ENCODE results near the gene STAM. TPM values are rescaled to one million over a fixed set of nuclear protein-coding genes. Genes with fewer than 3 reads are reported as not detected.

Gene STAM
- total and polyA plus RNA-seq, 2 donors, result 18.2 to 19.8 TPM

DNA sequence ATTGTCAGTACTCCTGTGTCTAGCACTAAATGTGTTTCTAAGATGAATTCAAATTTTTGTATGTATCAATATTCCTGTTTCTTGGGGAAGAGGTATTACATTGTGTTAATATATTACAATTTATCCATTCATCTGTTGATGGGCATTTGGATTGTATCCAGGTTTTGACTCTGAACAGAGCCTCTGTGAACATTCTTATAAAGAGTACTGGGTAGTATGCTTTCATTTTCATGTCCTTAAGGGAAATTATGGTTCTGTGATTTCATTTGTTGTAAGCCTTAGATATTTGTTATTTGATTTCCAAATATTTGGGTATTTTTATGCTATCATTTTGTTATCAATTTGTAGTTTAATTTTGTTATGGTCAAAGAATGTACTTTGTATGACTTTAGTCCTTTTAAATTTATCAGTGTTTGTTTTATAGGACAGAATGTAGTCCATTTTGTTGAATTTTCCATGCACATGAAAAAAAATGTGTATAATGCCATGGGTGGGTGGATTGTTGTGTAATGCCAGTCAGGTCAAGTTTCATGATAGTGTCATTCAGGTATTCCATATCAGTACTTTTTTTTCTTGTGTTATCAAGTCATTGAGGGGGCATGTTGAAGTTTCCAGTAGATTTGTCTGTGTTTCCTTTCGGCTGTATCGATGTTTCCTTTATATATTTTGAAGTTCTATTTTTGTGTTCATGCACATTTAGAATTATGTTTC, 38.4 kb downstream of the STAM start:
- WGBS, result 90% methylated on average over 2 of the region's 2 CpGs
- H3K4me3 ChIP-seq (ENCODE audit: low read length in 2 of 2), result no peak overlapping the region
- H3K36me3 ChIP-seq (ENCODE audit: control insufficient read depth in 2 of 2, insufficient read depth in 2 of 2, low read length in 1 of 2), result peaks cover 4 to 16% of the 10 kb centered on the region in 2 donors
- no peak overlapping the region for H3K27ac ChIP-seq (ENCODE audit: low read depth in 1 of 2, low read length in 1 of 2)
- no peak for DNase-seq (ENCODE audit: low read depth in 6 of 9, low spot score in 9 of 9)
- no peaks in the 10 kb centered on the region for H3K27me3 ChIP-seq (ENCODE audit: control insufficient read depth in 2 of 2, insufficient read depth in 1 of 2, low read length in 1 of 2)
- H3K4me1 ChIP-seq (ENCODE audit: control insufficient read depth in 2 of 2, insufficient read depth in 2 of 2, low read length in 2 of 2), result no peaks in the 10 kb centered on the region
- no peaks in the 10 kb centered on the region for H3K9me3 ChIP-seq (ENCODE audit: control insufficient read depth in 2 of 2, insufficient read depth in 1 of 2, low read length in 1 of 2)

DNA sequence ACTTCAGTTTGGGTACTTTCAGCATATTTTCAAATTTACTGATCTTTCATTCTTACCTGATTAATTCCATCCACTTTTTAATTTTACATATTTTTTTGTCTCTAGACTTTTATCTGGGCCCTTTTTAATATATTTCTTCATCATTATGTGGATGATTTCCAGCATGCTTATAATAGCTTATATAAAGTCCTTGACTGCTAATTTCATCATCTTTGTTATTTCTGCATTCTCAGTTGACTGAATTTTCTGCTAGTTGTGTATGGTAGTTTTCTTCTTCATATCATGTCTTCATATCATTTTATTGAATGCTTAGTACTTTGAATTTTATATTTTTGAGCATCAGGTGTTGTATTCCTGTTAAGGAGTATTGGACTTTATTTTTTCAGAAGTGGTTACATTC, 39.6 kb downstream of the STAM start:
- H3K9me3 ChIP-seq (ENCODE audit: control insufficient read depth in 2 of 2, insufficient read depth in 1 of 2, low read length in 1 of 2), result no peaks in the 10 kb centered on the region
- DNase-seq (ENCODE audit: low read depth in 6 of 9, low spot score in 9 of 9), result no peak
- H3K36me3 ChIP-seq (ENCODE audit: control insufficient read depth in 2 of 2, insufficient read depth in 2 of 2, low read length in 1 of 2), result peaks cover 7 to 16% of the 10 kb centered on the region in 2 donors
- H3K27me3 ChIP-seq (ENCODE audit: control insufficient read depth in 2 of 2, insufficient read depth in 1 of 2, low read length in 1 of 2), result no peaks in the 10 kb centered on the region
- H3K4me3 ChIP-seq (ENCODE audit: low read length in 2 of 2), result no peak overlapping the region
- H3K27ac ChIP-seq (ENCODE audit: low read depth in 1 of 2, low read length in 1 of 2), result no peak overlapping the region
- no peaks in the 10 kb centered on the region for H3K4me1 ChIP-seq (ENCODE audit: control insufficient read depth in 2 of 2, insufficient read depth in 2 of 2, low read length in 2 of 2)

DNA sequence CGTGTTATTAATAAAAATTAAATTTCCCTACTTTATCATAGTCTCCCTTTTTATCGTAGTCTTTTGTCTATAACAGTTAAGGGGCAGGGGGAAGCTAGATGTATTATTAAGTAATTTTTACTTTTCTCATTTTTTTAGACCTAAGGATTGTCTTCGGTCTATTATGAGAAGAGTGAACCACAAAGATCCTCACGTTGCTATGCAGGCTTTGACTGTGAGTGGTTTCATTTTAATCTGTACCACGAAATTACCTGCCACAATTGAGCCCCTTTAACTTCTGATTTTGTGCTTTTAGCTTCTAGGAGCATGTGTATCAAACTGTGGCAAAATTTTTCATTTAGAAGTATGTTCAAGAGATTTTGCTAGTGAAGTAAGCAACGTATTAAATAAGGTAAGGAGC, 40.6 kb downstream of the STAM start:
- WGBS, result 58% methylated on average over 6 of the region's 6 CpGs
- Histone ChIP-seq H3K4me3 (ENCODE audit: low read length in 2 of 2) (no peak overlapping the region), H3K36me3 (ENCODE audit: control insufficient read depth in 2 of 2, insufficient read depth in 2 of 2, low read length in 1 of 2) (peaks cover 8 to 19% of the 10 kb centered on the region in 2 donors), H3K9me3 (ENCODE audit: control insufficient read depth in 2 of 2, insufficient read depth in 1 of 2, low read length in 1 of 2) (no peaks in the 10 kb centered on the region), H3K27me3 (ENCODE audit: control insufficient read depth in 2 of 2, insufficient read depth in 1 of 2, low read length in 1 of 2) (no peaks in the 10 kb centered on the region), H3K4me1 (ENCODE audit: control insufficient read depth in 2 of 2, insufficient read depth in 2 of 2, low read length in 2 of 2) (no peaks in the 10 kb centered on the region), H3K27ac (ENCODE audit: low read depth in 1 of 2, low read length in 1 of 2) (no peak overlapping the region)
- no peak for DNase-seq (ENCODE audit: low read depth in 6 of 9, low spot score in 9 of 9)

DNA sequence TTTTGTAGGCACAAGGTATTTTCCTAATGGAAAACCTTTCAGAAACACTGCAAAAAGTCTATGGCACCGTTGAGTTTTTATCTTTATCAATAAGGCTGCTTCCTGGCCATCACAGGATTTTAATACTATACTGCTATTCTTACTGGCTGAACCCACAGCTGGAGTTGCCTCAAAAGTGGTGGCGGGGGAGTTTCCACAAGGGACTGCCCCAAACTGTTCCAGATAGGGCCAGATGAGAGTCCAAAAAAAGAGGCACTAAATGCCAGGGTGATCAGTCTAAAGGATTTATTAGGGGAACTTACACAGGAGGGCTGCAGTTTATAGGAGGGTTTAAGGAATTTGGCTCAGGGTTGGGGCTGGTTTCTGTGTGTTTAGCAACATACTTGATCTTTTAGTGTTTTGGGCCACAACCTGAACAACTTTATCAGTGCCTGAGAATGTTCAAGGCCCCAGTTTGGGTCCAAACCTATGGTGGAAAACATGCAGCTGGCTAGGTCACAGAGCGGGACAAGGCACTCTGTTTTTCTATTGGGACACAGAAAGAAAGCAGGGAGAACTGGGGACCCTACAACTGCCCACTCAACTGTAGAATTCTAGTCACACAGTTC, 41.4 kb downstream of the STAM start:
- Histone ChIP-seq H3K4me3 (ENCODE audit: low read length in 2 of 2) (no peak overlapping the region), H3K27ac (ENCODE audit: low read depth in 1 of 2, low read length in 1 of 2) (no peak overlapping the region), H3K9me3 (ENCODE audit: control insufficient read depth in 2 of 2, insufficient read depth in 1 of 2, low read length in 1 of 2) (no peaks in the 10 kb centered on the region), H3K36me3 (ENCODE audit: control insufficient read depth in 2 of 2, insufficient read depth in 2 of 2, low read length in 1 of 2) (peaks cover 13 to 25% of the 10 kb centered on the region in 2 donors), H3K27me3 (ENCODE audit: control insufficient read depth in 2 of 2, insufficient read depth in 1 of 2, low read length in 1 of 2) (no peaks in the 10 kb centered on the region), H3K4me1 (ENCODE audit: control insufficient read depth in 2 of 2, insufficient read depth in 2 of 2, low read length in 2 of 2) (no peaks in the 10 kb centered on the region)
- 94% methylated on average over 3 of the region's 3 CpGs for WGBS
- DNase-seq (ENCODE audit: low read depth in 6 of 9, low spot score in 9 of 9), result no peak

DNA sequence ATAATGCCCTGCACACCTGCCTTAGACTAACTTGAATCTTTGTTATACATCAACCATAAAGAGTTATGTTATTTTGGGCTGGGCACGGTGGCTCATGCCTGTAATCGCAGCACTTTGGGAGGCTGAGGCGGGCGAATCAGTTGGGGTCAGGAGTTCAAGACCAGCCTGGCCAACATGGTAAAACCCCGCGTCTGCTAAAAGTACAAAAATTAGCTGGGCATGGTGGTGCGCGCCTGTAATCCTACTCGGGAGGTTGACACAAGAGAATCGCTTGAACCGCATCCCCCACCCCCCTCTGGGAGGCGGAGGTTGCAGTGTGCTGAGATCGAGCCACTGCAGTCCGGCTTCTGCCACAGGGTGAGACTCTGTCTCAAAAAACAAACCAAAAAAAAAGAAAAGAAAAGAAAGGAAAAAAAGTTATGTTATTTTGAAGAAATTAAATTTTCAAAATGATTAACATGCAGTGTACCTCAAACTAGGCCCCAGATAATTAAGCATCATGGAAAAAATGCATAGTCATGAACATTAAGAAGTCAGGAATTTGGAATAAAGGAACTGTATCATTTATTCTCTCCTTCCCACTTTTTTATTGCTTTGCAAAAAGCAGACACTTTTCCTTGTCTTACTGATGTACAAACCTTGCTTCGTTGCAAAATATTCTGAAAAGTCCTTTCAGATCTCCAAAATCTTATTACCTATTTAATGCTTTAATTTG, 43.3 kb downstream of the STAM start:
- Histone ChIP-seq H3K27me3 (ENCODE audit: control insufficient read depth in 2 of 2, insufficient read depth in 1 of 2, low read length in 1 of 2) (no peaks in the 10 kb centered on the region), H3K4me3 (ENCODE audit: low read length in 2 of 2) (no peak overlapping the region), H3K27ac (ENCODE audit: low read depth in 1 of 2, low read length in 1 of 2) (no peak overlapping the region), H3K4me1 (ENCODE audit: control insufficient read depth in 2 of 2, insufficient read depth in 2 of 2, low read length in 2 of 2) (no peaks in the 10 kb centered on the region), H3K9me3 (ENCODE audit: control insufficient read depth in 2 of 2, insufficient read depth in 1 of 2, low read length in 1 of 2) (no peaks in the 10 kb centered on the region), H3K36me3 (ENCODE audit: control insufficient read depth in 2 of 2, insufficient read depth in 2 of 2, low read length in 1 of 2) (peaks cover 13 to 26% of the 10 kb centered on the region in 2 donors)
- WGBS, result 90% methylated on average over 15 of the region's 15 CpGs
- no peak for DNase-seq (ENCODE audit: low read depth in 6 of 9, low spot score in 9 of 9)

DNA sequence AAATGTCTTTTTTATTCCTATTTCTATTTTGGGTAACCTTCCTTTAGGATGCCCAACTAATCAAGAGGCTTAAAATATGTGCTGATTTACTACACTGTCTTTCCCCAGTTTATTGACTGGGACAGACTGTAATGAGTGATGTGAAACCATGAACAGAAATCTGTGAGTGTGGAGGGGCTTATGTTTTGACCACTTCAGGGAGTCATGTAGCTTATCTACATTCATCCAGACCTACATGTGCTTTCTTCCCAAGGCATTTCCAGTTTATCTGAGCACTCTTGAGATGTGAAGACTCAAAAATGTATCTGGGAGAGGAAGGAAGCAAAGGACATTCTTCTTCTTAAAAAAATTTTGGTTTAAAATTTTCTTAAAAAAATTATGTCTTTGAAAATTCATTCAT, 45.2 kb downstream of the STAM start:
- Histone ChIP-seq H3K27me3 (ENCODE audit: control insufficient read depth in 2 of 2, insufficient read depth in 1 of 2, low read length in 1 of 2) (no peaks in the 10 kb centered on the region), H3K36me3 (ENCODE audit: control insufficient read depth in 2 of 2, insufficient read depth in 2 of 2, low read length in 1 of 2) (peaks cover 13 to 29% of the 10 kb centered on the region in 2 donors), H3K4me3 (ENCODE audit: low read length in 2 of 2) (no peak overlapping the region), H3K4me1 (ENCODE audit: control insufficient read depth in 2 of 2, insufficient read depth in 2 of 2, low read length in 2 of 2) (no peaks in the 10 kb centered on the region), H3K9me3 (ENCODE audit: control insufficient read depth in 2 of 2, insufficient read depth in 1 of 2, low read length in 1 of 2) (no peaks in the 10 kb centered on the region), H3K27ac (ENCODE audit: low read depth in 1 of 2, low read length in 1 of 2) (no peak overlapping the region)
- no peak for DNase-seq (ENCODE audit: low read depth in 6 of 9, low spot score in 9 of 9)

DNA sequence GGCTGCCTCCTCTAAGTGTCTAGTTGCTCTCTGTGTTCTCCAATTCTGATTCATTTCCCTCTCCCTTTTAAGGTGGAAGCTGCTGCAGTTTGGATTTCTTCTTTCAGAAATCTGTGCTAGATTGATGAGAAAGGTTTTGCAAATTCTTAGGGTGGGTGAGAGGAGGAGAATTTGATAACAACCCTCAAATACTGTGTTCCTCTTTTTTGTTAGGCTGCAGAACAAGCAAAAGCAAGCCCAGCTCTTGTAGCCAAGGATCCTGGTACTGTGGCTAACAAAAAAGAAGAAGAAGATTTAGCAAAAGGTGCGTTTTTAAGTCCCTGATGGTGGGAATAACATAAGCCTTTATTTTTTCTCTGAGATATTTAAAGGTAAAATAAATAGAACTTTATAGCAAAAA, 49.1 kb downstream of the STAM start:
- WGBS, result 73% methylated on average over 1 of the region's 1 CpG
- H3K27ac ChIP-seq (ENCODE audit: low read depth in 1 of 2, low read length in 1 of 2), result no peak overlapping the region
- H3K4me3 ChIP-seq (ENCODE audit: low read length in 2 of 2), result no peak overlapping the region
- peaks cover 13 to 45% of the 10 kb centered on the region in 2 donors for H3K36me3 ChIP-seq (ENCODE audit: control insufficient read depth in 2 of 2, insufficient read depth in 2 of 2, low read length in 1 of 2)
- no peaks in the 10 kb centered on the region for H3K9me3 ChIP-seq (ENCODE audit: control insufficient read depth in 2 of 2, insufficient read depth in 1 of 2, low read length in 1 of 2)
- no peaks in the 10 kb centered on the region for H3K4me1 ChIP-seq (ENCODE audit: control insufficient read depth in 2 of 2, insufficient read depth in 2 of 2, low read length in 2 of 2)
- H3K27me3 ChIP-seq (ENCODE audit: control insufficient read depth in 2 of 2, insufficient read depth in 1 of 2, low read length in 1 of 2), result no peaks in the 10 kb centered on the region
- DNase-seq (ENCODE audit: low read depth in 6 of 9, low spot score in 9 of 9), result no peak

DNA sequence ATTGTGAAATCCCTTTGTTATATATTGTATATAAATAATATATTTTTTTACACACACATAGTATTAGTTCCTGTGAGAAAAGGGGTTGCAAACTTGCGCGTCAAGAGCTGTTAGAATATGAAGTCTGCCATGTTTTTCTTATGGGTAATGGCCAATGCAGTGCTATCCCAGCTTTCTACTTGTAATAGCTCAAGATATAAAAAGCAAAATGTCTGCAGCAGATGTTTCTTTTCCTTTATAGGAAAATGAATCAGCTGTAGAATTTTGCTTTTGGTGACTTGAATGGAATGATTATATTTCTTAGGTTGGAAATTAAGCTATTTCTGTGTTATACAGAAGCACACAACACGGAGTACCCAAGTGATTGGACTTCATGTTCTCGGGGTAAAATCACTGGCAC, 54.7 kb downstream of the STAM start:
- Histone ChIP-seq H3K4me3 (ENCODE audit: low read length in 2 of 2) (no peak overlapping the region), H3K27ac (ENCODE audit: low read depth in 1 of 2, low read length in 1 of 2) (no peak overlapping the region), H3K9me3 (ENCODE audit: control insufficient read depth in 2 of 2, insufficient read depth in 1 of 2, low read length in 1 of 2) (no peaks in the 10 kb centered on the region), H3K4me1 (ENCODE audit: control insufficient read depth in 2 of 2, insufficient read depth in 2 of 2, low read length in 2 of 2) (no peaks in the 10 kb centered on the region), H3K36me3 (ENCODE audit: control insufficient read depth in 2 of 2, insufficient read depth in 2 of 2, low read length in 1 of 2) (peaks cover 3 to 31% of the 10 kb centered on the region in 2 donors), H3K27me3 (ENCODE audit: control insufficient read depth in 2 of 2, insufficient read depth in 1 of 2, low read length in 1 of 2) (no peaks in the 10 kb centered on the region)
- DNase-seq (ENCODE audit: low read depth in 6 of 9, low spot score in 9 of 9), result no peak
- over 99% methylated on average over 4 of the region's 4 CpGs for WGBS

DNA sequence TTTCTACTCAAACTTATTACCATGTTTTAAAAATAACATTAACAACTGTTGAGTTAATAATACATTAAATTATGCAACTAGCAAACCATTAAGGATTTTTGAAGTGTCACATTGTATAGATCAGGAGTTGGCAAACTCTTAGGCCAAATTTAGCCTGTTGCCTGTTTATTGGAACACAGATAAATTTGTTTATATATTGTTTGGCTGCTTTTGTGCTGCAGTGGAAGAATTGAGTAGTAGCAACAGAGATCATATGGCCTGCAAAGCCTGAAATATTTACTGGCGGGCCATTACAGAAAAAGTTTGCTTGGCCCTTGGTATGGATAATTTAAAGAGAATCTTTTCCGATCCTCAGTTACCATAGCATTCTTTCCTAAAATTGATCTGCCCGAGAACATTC, 57.4 kb downstream of the STAM start:
- over 99% methylated on average over 3 of the region's 3 CpGs for WGBS
- DNase-seq (ENCODE audit: low read depth in 6 of 9, low spot score in 9 of 9), result no peak
- H3K27me3 ChIP-seq (ENCODE audit: control insufficient read depth in 2 of 2, insufficient read depth in 1 of 2, low read length in 1 of 2), result no peaks in the 10 kb centered on the region

More for the DNA sequence above, 57.4 kb downstream of the STAM start:
- H3K36me3 ChIP-seq (ENCODE audit: control insufficient read depth in 2 of 2, insufficient read depth in 2 of 2, low read length in 1 of 2), result peaks cover 3 to 33% of the 10 kb centered on the region in 2 donors
- H3K4me3 ChIP-seq (ENCODE audit: low read length in 2 of 2), result no peak overlapping the region
- no peaks in the 10 kb centered on the region for H3K9me3 ChIP-seq (ENCODE audit: control insufficient read depth in 2 of 2, insufficient read depth in 1 of 2, low read length in 1 of 2)
- no peak overlapping the region for H3K27ac ChIP-seq (ENCODE audit: low read depth in 1 of 2, low read length in 1 of 2)
- no peaks in the 10 kb centered on the region for H3K4me1 ChIP-seq (ENCODE audit: control insufficient read depth in 2 of 2, insufficient read depth in 2 of 2, low read length in 2 of 2)

All from thymus (tissue), 11 donors.